Caco-2 (cell line): Measurements from ENCODE around the gene ZBTB26. TPM values are rescaled to one million over a fixed set of nuclear protein-coding genes. Genes with fewer than 3 reads are reported as not detected.

Experiments
- BruUV-seq: library from RNA; stranded (reverse); fragments of 400-500 nt; replicated peaks from 2 replicates; lab custom pipeline; 2021; lab: Mats Ljungman, UMichigan
- CTCF ChIA-PET: fragments of 300-600 bp; sonication (Branson Sonifier 250); formaldehyde crosslinking; loops from one replicate; lab custom pipeline; 2022; ENCODE audit warnings: antibody characterized with exemption; lab: Charles Lee
- POLR2A ChIA-PET: fragments of 300-600 bp; sonication (Branson Sonifier 250); formaldehyde crosslinking; loops from one replicate; lab custom pipeline; 2022; ENCODE audit warnings: antibody characterized with exemption; lab: Charles Lee
- DNase-seq, 2 experiments: peaks; one replicate each; pipeline versions ENCODE4 v3.0.0 to v3.0.0-alpha.2; 2020 to 2022
- H3K27me3 ChIP-seq: replicated peaks from 2 replicates; pipeline ENCODE4 v1.6.0; 2011; ENCODE audit warnings: low read length; ENCODE audit not compliant: control insufficient read depth, insufficient read depth
- H3K36me3 ChIP-seq: 2 replicates; pipeline ENCODE4 v1.5.1; 2011; ENCODE audit warnings: low read length; ENCODE audit not compliant: control insufficient read depth, insufficient read depth
- H3K4me1 ChIP-seq: fragments of 250-450 bp; sonication (Bioruptor Pico); 2 replicates; pipeline ENCODE4 v1.5.1; 2020; ENCODE audit warnings: mild to moderate bottlenecking
- H3K4me3 ChIP-seq: 2 replicates; pipeline ENCODE4 v1.5.1; 2011; ENCODE audit warnings: low read depth, mild to moderate bottlenecking, control low read depth, low read length
- H3K9me3 ChIP-seq: fragments of 250-450 bp; sonication (Bioruptor Pico); 2 replicates; pipeline ENCODE4 v1.5.1; 2020; ENCODE audit warnings: mild to moderate bottlenecking, moderate library complexity
- H3K27ac Mint-ChIP-seq: one replicate; pipeline ENCODE4 v1.8.0; 2022; ENCODE audit warnings: mixed read lengths; ENCODE audit not compliant: unreplicated experiment
- H3K27me3 Mint-ChIP-seq: one replicate; pipeline ENCODE4 v1.8.0; 2022; ENCODE audit warnings: mixed read lengths; ENCODE audit not compliant: insufficient read depth, unreplicated experiment
- H3K36me3 Mint-ChIP-seq: one replicate; pipeline ENCODE4 v1.8.0; 2022; ENCODE audit warnings: mild to moderate bottlenecking, mixed read lengths; ENCODE audit not compliant: insufficient read depth, unreplicated experiment
- H3K4me1 Mint-ChIP-seq: one replicate; pipeline ENCODE4 v1.8.0; 2022; ENCODE audit warnings: low read depth, mixed read lengths; ENCODE audit not compliant: unreplicated experiment
- H3K4me3 Mint-ChIP-seq: one replicate; pipeline ENCODE4 v1.8.0; 2022; ENCODE audit warnings: mild to moderate bottlenecking, moderate library complexity, mixed read lengths; ENCODE audit not compliant: unreplicated experiment
- H3K9me3 Mint-ChIP-seq: one replicate; pipeline ENCODE4 v1.8.0; 2022; ENCODE audit warnings: mixed read lengths; ENCODE audit not compliant: unreplicated experiment
- intact Hi-C: fragments of 100-400 bp; cut with micrococcal nuclease; formaldehyde crosslinking; loops from one replicate; pipeline ENCODE4 v1.10.0; 2022; ENCODE audit not compliant: unreplicated experiment
- total RNA-seq: library from RNA; stranded (reverse); gene quantifications from 2 replicates; pipeline ENCODE4 v1.2.3, GENCODE V29; 2022
- TF ChIP-seq, protein P1 (sequence below), 2 experiments: fragments of 200-600 bp in 1 of 2; IDR thresholded peaks; 1 replicate in 1 of 2; 2 replicates in 1 of 2; pipeline versions ENCODE4 v1.5.1 to v1.8.0; 2011 to 2022; ENCODE audit warnings: antibody characterized with exemption in 1 of 2, control low read depth in 1 of 2, inconsistent platforms in 1 of 2, low read depth in 1 of 2, low read length in 1 of 2, mild to moderate bottlenecking in 1 of 2, moderate library complexity in 1 of 2; ENCODE audit not compliant: insufficient read depth in 1 of 2, severe bottlenecking in 1 of 2, unreplicated experiment in 1 of 2

ZBTB26 gene
- total RNA-seq, 1 experiment from 2014 or later: 8.7 TPM

DNA sequence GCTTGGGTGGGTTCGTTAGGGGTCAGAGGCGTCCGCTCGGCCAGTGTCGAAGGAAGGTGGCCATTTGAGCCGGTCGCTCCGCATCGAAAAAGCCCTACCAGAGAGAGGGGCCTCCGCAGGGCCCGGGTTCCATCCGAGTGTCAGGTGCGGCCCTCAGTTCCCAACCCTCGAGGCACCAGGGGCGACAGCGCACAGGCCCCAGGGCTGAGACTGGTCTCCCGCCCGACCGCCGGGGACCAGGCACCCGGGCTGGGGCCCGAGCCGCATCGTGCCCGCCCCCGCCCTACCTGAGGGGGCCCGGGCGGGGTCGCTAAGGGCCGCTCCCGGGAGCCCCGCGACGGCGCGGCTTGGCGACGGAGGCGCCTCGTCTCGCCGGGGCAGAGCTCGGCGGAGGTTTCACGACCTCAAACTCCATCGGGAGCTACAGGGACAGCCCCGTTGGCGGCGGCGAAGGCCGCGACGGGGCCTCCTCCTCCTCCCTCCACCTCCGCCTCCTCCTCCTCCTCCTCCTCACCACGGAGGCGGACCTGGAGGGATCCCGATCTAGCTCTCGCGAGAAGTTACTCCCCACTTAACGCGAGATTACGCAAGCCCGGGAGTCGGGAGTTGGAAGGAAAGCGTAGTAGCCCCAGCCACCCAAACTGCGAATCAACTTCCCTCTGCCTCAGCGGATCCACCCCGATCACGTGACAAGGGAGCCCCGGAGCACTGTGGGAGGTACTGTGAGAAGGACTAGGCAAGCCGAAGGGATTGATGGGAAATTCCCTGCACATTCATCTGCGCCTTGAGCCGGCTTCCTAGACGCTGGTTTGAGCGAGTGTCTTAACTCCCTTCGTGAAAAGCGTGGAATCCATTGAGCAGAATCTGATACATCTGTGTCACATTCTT is 26.2 kb downstream of the ZBTB26 start, which contains the start of gene RC3H2:
RC3H2 (minus strand) TSS at position 537 of the 888 bp plus-strand sequence. CDS start 7,850 bp downstream, outside the sequence.
- BruUV-seq: TSS peak; percentile 40
- TF ChIP-seq, protein P1, sequence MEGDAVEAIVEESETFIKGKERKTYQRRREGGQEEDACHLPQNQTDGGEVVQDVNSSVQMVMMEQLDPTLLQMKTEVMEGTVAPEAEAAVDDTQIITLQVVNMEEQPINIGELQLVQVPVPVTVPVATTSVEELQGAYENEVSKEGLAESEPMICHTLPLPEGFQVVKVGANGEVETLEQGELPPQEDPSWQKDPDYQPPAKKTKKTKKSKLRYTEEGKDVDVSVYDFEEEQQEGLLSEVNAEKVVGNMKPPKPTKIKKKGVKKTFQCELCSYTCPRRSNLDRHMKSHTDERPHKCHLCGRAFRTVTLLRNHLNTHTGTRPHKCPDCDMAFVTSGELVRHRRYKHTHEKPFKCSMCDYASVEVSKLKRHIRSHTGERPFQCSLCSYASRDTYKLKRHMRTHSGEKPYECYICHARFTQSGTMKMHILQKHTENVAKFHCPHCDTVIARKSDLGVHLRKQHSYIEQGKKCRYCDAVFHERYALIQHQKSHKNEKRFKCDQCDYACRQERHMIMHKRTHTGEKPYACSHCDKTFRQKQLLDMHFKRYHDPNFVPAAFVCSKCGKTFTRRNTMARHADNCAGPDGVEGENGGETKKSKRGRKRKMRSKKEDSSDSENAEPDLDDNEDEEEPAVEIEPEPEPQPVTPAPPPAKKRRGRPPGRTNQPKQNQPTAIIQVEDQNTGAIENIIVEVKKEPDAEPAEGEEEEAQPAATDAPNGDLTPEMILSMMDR (IDR thresholded peaks at IDR 0.05; ENCODE audit: insufficient read depth in 1 of 2, low read depth in 1 of 2, low read length in 1 of 2, severe bottlenecking in 1 of 2, unreplicated experiment in 1 of 2): no peak
- Mint-ChIP-seq H3K27ac (peak within 1 kb of the TSS; percentile 90), H3K36me3 (peaks cover 23% of the 10 kb centered on the region), H3K4me1 (no peaks in the 10 kb centered on the region), H3K9me3 (no peaks in the 10 kb centered on the region), H3K4me3 (peak within 1 kb of the TSS; percentile 86), H3K27me3 (no peaks in the 10 kb centered on the region)
- H3K9me3 ChIP-seq: no peaks in the 10 kb centered on the region
- H3K4me1 ChIP-seq: no peaks in the 10 kb centered on the region; the same call in 1 of the 2 replicates
- no peaks in the 10 kb centered on the region for H3K27me3 ChIP-seq
- intact Hi-C loops: loop anchor here (1.0 to 2.0 kb wide), 4 partner anchors 8 to 86 kb away; partner anchors contain the start of genes ZBTB26 and ZBTB6
- peak; percentile 99 to 100 for DNase-seq
- ChIA-PET CTCF (no interaction called here), POLR2A (interaction anchor here (0.6 to 1.1 kb wide), 7 partner anchors 9 to 195 kb away, joined by 3 to 19 read pairs (median 3); partner anchors contain the start of genes RABGAP1 and ZBTB26)
- no peaks in the 10 kb centered on the region for H3K36me3 ChIP-seq
- peak within 1 kb of the TSS; percentile 70 for H3K4me3 ChIP-seq

DNA sequence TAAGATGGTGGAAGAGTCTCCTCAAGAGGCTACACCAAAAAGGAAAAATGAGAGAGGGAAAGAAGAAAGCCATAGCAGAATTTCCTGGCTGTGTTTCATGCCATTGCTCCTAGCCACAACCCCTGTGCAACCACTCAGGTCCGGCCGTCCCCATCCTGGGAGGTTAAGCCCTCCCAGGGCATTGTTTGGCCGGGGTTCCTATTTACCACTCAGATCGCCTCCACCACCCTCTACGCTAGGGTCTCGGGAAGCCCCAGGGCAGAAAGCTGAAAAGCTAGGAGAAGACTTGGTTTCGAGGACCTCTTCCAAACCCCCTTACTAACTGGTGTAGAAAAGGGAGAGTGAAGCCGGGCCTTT is 26.9 kb downstream of the ZBTB26 start:
- no peaks in the 10 kb centered on the region for H3K36me3 ChIP-seq
- Mint-ChIP-seq H3K4me3 (peak overlapping the region; percentile 86), H3K4me1 (no peaks in the 10 kb centered on the region), H3K36me3 (peaks cover 18% of the 10 kb centered on the region), H3K27ac (peak overlapping the region; percentile 90), H3K27me3 (no peaks in the 10 kb centered on the region), H3K9me3 (no peaks in the 10 kb centered on the region)
- no peaks in the 10 kb centered on the region; the same call in 1 of the 2 replicates for H3K4me1 ChIP-seq
- POLR2A ChIA-PET: interaction anchor here (1.1 to 1.2 kb wide), 2 partner anchors 27 to 36 kb away, joined by 3 to 4 read pairs; partner anchors contain the start of genes RABGAP1 and ZBTB26
- DNase-seq: peak; percentile 51 to 62
- intact Hi-C loops: loop anchor here (2.0 kb wide), 2 partner anchors 26 to 86 kb away; partner anchors contain the start of gene ZBTB26
- no peaks in the 10 kb centered on the region for H3K27me3 ChIP-seq
- peak overlapping the region; percentile 70 for H3K4me3 ChIP-seq
- no peaks in the 10 kb centered on the region for H3K9me3 ChIP-seq
- CTCF ChIA-PET: no interaction called here
- TF ChIP-seq, protein P1 (IDR thresholded peaks at IDR 0.05; ENCODE audit: insufficient read depth in 1 of 2, low read depth in 1 of 2, low read length in 1 of 2, severe bottlenecking in 1 of 2, unreplicated experiment in 1 of 2): no peak
- BruUV-seq: no TSS peak

DNA sequence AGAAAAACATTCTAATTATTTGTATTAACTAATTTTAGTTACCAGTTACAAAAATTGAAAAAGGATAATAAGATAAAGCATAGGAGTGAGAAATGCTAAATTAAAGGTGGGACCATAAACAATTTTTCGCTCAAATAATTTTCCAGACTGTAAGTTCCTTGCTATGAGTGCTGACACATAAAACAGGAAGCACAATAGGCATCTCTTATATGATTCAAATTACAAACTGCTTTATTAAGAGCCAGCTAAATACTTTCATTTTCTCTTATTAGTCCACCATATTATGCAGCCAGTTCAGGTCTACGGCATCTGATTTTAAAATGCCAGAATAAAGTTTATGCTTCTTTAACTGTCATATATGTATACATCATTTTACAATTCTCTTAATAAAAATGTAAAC is 30.5 kb downstream of the ZBTB26 start:
- no peaks in the 10 kb centered on the region for H3K9me3 Mint-ChIP-seq
- no peaks in the 10 kb centered on the region for H3K4me1 Mint-ChIP-seq
- TF ChIP-seq, protein P1 (IDR thresholded peaks at IDR 0.05; ENCODE audit: insufficient read depth in 1 of 2, low read depth in 1 of 2, low read length in 1 of 2, severe bottlenecking in 1 of 2, unreplicated experiment in 1 of 2): no peak
- no peaks in the 10 kb centered on the region for H3K27me3 ChIP-seq
- no TSS peak for BruUV-seq
- no peaks in the 10 kb centered on the region; the same call in 1 of the 2 replicates for H3K4me1 ChIP-seq
- H3K36me3 Mint-ChIP-seq: peaks cover 40% of the 10 kb centered on the region
- POLR2A ChIA-PET: no interaction called here
- no peaks in the 10 kb centered on the region for H3K27me3 Mint-ChIP-seq
- H3K9me3 ChIP-seq: no peaks in the 10 kb centered on the region
- no peak overlapping the region for H3K4me3 ChIP-seq
- CTCF ChIA-PET: no interaction called here
- intact Hi-C loops: no loop called here
- H3K4me3 Mint-ChIP-seq: no peak overlapping the region
- no peaks in the 10 kb centered on the region for H3K36me3 ChIP-seq
- DNase-seq: no peak
- H3K27ac Mint-ChIP-seq: no peak overlapping the region
